Liver (tissue), 9 donors: ENCODE measurements around the gene RRP12. TPM values are rescaled to one million over a fixed set of nuclear protein-coding genes. Genes with fewer than 3 reads are reported as not detected.
A peak's percentile ranks its signal among the peaks of the same experiment; 100 is the strongest.
"Not testable (repeated sequence)": the region's sequence is repeated elsewhere in the genome, so short reads cannot be mapped to it uniquely, and the experiment has no call there.

ENCODE experiments used
- DNase-seq: peaks from one replicate; pipeline ENCODE4 v3.0.0-alpha.2; 2017; ENCODE audit warnings: low spot score
- H3K27ac ChIP-seq, 2 donors: one replicate each; pipeline ENCODE4 v1.7.0; 2013; ENCODE audit warnings: inconsistent platforms in 2 of 2, low read length in 2 of 2, control low read depth in 1 of 2, low read depth in 1 of 2, mild to moderate bottlenecking in 1 of 2
- H3K27me3 ChIP-seq, 4 donors: one replicate each; pipeline versions ENCODE4 v1.6.1 to v1.7.0; 2013; ENCODE audit warnings: low read length in 3 of 4, inconsistent platforms in 1 of 4, mild to moderate bottlenecking in 1 of 4, moderate library complexity in 1 of 4; ENCODE audit not compliant: control insufficient read depth in 4 of 4, insufficient read depth in 4 of 4
- H3K36me3 ChIP-seq, 4 donors: one replicate each; pipeline versions ENCODE4 v1.6.1 to v1.7.0; 2013; ENCODE audit warnings: low read length in 3 of 4, mild to moderate bottlenecking in 3 of 4, low read depth in 1 of 4, moderate library complexity in 1 of 4; ENCODE audit not compliant: control insufficient read depth in 4 of 4, insufficient read depth in 3 of 4
- H3K4me1 ChIP-seq, 4 donors: one replicate each; pipeline versions ENCODE4 v1.6.1 to v1.7.0; 2013; ENCODE audit warnings: low read length in 3 of 4, mild to moderate bottlenecking in 3 of 4, moderate library complexity in 1 of 4; ENCODE audit not compliant: control insufficient read depth in 4 of 4, insufficient read depth in 4 of 4
- H3K4me3 ChIP-seq, 3 donors: one replicate each; pipeline versions ENCODE4 v1.6.1 to v1.7.0; 2013; ENCODE audit warnings: low read length in 3 of 3, control low read depth in 1 of 3, low read depth in 1 of 3, mild to moderate bottlenecking in 1 of 3
- H3K9ac ChIP-seq, 2 donors: one replicate each; pipeline ENCODE4 v1.7.0; 2013; ENCODE audit warnings: low read length in 2 of 2, mild to moderate bottlenecking in 2 of 2, moderate library complexity in 2 of 2, control low read depth in 1 of 2, low read depth in 1 of 2
- H3K9me3 ChIP-seq, 4 donors: one replicate each; pipeline versions ENCODE4 v1.6.1 to v1.7.0; 2013; ENCODE audit warnings: low read length in 3 of 4; ENCODE audit not compliant: control insufficient read depth in 4 of 4
- EGR1 ChIP-seq, 2 donors: IDR thresholded peaks; 2 replicates each; pipeline ENCODE4 v1.6.1; 2016 to 2018; ENCODE audit warnings: antibody characterized with exemption in 2 of 2, low read depth in 2 of 2
- FOXA1 ChIP-seq: IDR thresholded peaks from 2 replicates; pipeline ENCODE4 v1.6.1; 2016; ENCODE audit warnings: antibody characterized with exemption
- GABPA ChIP-seq, 2 donors: IDR thresholded peaks in 1 of 2; conservative IDR thresholded peaks in 1 of 2; 2 replicates each; pipeline ENCODE4 v1.6.1; 2016; ENCODE audit warnings: antibody characterized with exemption in 2 of 2, mild to moderate bottlenecking in 1 of 2, moderate library complexity in 1 of 2
- JUND ChIP-seq, 2 donors: IDR thresholded peaks; 2 replicates each; pipeline ENCODE4 v1.6.1; 2016; ENCODE audit warnings: antibody characterized with exemption in 2 of 2
- RAD21 ChIP-seq, 2 donors: IDR thresholded peaks; 2 replicates each; pipeline ENCODE4 v1.6.1; 2016; ENCODE audit warnings: antibody characterized with exemption in 2 of 2, mild to moderate bottlenecking in 2 of 2
- RXRA ChIP-seq, 2 donors: IDR thresholded peaks; 2 replicates each; pipeline ENCODE4 v1.6.1; 2017 to 2018; ENCODE audit warnings: antibody characterized with exemption in 2 of 2, mild to moderate bottlenecking in 1 of 2
- SP1 ChIP-seq: IDR thresholded peaks from 2 replicates; pipeline ENCODE4 v1.6.1; 2018; ENCODE audit warnings: antibody characterized with exemption, mild to moderate bottlenecking
- TAF1 ChIP-seq: conservative IDR thresholded peaks from 2 replicates; pipeline ENCODE4 v1.6.1; 2016; ENCODE audit warnings: antibody characterized with exemption, mild to moderate bottlenecking
- YY1 ChIP-seq: IDR thresholded peaks from 2 replicates; pipeline ENCODE4 v1.6.1; 2016; ENCODE audit warnings: antibody characterized with exemption, mild to moderate bottlenecking
- WGBS: extraction: QIAGEN DNeasy Blood & Tissue Kit; methylation state at CpG from one replicate; pipeline ENCODE4 v1.1.7; 2013; 5-methylcytosine and 5-hydroxymethylcytosine counted together
- polyA plus RNA-seq, 2 donors: library from polyadenylated mRNA; stranded (reverse) in 1 of 2; unstranded in 1 of 2; fragments of 200-250 nt in 1 of 2; fragments of >200 nt in 1 of 2; fragmentation: Nextera tagmentation in 1 of 2; extraction: Ambion mirVana in 1 of 2; gene quantifications; one replicate each; pipeline versions ENCODE4 v1.2.1 to v1.2.3, GENCODE V29; 2013 to 2015
- total RNA-seq, 2 donors: library from RNA; depleted of rRNA; stranded (reverse); fragments of >200 nt; gene quantifications; one replicate each; pipeline ENCODE4 v1.2.3, GENCODE V29; 2014
- TF ChIP-seq, protein P1 (sequence below): fragments of 150-350 bp; IDR thresholded peaks from 2 replicates; pipeline ENCODE4 v1.5.1; 2017; ENCODE audit warnings: improper control_type of control experiment, low read depth, low read length; ENCODE audit not compliant: missing input control
- TF ChIP-seq, protein P2 (sequence below): IDR thresholded peaks from 2 replicates; pipeline ENCODE4 v1.6.1; 2016; ENCODE audit warnings: antibody characterized with exemption, mild to moderate bottlenecking
- TF ChIP-seq, protein P3 (sequence below): IDR thresholded peaks from 2 replicates; pipeline ENCODE4 v1.6.1; 2016; ENCODE audit warnings: antibody characterized with exemption
- donor health status: healthy.
- donor health status: healthy.
- donor health status: healthy.
- donor health status: healthy.
- donor health status: healthy.

Gene RRP12
- total and polyA plus RNA-seq, 4 donors: 5.7 to 9.6 (median 6.9) TPM

DNA sequence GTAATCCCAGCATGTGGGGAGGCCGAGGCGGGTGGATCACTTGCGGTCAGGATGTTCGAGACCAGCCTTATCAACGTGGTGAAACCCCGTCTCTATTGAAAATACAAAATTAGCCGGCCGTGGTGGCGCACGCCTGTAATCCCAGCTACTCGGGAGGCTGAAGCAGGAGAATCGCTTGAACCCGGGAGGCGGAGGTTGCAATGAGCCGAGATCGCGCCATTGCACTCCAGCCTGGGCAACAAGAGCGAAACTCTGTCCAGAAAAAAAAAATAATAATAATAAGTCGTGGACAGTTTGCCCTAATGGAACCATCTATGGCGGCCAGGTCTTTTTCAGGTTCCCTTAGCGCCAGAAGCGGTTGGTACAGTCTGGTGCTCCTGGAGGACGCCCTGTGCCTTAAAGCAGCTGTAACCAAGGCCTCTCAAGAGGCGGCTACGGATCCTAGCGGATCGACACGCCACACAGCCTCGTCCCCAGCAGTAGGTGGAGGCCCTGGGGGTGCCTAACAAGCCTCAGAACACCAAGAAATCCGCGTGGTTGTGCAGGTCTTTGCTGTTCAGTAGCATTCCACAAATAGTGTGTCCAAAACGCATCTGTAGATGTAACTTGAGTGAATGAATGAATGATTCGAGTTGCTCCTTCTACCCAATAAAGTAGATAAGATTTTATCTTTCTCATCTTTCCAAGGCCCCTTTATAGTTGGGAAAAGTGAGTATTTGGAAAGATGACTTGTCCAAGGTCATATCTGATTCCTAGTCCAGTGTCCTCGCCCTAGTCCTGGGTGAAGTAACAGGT lies 25.8 kb upstream of the RRP12 start (continued):
- TF ChIP-seq EGR1 (IDR thresholded peaks at IDR 0.05; ENCODE audit: low read depth in 2 of 2): no peak
- no peak for TF ChIP-seq RAD21 (IDR thresholded peaks at IDR 0.05)

DNA sequence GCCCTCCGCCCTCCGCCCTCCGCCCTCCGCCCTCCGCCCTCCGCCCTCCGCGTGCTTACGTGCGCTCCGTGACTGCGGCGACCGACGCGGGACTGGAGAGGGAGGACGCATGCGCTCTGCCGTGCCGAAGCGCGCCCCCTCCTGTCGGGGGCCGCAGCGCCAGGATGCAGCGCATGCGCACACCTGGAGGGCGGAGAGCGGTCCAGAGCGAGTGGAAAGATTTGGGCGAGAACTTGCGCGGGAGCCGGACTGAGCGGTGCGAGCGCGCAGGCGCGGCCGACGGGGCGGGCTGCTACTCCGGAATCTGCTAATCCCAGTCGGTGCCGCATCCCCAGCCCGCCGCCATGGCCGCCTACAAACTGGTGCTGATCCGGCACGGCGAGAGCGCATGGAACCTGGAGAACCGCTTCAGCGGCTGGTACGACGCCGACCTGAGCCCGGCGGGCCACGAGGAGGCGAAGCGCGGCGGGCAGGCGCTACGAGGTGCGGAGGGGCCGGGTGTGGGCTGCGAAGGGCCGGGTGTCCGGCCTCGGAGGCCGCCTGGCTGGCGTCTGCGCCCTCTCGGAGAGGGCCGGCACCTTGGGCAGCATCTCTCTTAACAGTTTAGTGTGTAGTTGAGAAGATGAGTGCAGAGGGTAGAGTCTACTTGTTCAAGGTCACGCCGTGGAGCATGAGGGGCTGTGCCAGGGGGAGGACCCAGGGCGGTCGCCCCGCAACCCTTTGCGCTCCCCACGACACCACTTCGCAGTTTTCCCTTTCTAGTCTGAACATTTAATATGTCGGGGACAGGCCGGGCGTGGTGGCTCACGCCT lies 25.0 kb upstream of the RRP12 start, which contains the start of gene PGAM1:
TSS of gene PGAM1 (plus strand) at position 228 of the 812 bp plus-strand sequence. CDS start at position 345, 117 bp downstream.
- Histone ChIP-seq H3K27ac (peak within 1 kb of the TSS; percentile 90 to 93), H3K4me3 (peak within 1 kb of the TSS; percentile 91 to 98 (median 96)), H3K9me3 (no peaks in the 10 kb centered on the region), H3K4me1 (peaks cover 2 to 20% (median 13%) of the 10 kb centered on the region in 4 donors), H3K9ac (peak within 1 kb of the TSS; percentile 83 to 89), H3K36me3 (peaks cover 2 to 14% (median 7%) of the 10 kb centered on the region in 4 donors), H3K27me3 (no peaks in the 10 kb centered on the region)
- peak; percentile 92 for DNase-seq
- WGBS: 2% methylated on average over 88 of the region's 90 CpGs
- TF ChIP-seq, protein P1, sequence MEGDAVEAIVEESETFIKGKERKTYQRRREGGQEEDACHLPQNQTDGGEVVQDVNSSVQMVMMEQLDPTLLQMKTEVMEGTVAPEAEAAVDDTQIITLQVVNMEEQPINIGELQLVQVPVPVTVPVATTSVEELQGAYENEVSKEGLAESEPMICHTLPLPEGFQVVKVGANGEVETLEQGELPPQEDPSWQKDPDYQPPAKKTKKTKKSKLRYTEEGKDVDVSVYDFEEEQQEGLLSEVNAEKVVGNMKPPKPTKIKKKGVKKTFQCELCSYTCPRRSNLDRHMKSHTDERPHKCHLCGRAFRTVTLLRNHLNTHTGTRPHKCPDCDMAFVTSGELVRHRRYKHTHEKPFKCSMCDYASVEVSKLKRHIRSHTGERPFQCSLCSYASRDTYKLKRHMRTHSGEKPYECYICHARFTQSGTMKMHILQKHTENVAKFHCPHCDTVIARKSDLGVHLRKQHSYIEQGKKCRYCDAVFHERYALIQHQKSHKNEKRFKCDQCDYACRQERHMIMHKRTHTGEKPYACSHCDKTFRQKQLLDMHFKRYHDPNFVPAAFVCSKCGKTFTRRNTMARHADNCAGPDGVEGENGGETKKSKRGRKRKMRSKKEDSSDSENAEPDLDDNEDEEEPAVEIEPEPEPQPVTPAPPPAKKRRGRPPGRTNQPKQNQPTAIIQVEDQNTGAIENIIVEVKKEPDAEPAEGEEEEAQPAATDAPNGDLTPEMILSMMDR: peak; percentile 70
- TF ChIP-seq EGR1 (IDR thresholded peaks at IDR 0.05; ENCODE audit: low read depth in 2 of 2): peak in 1 of 2 donors; percentile 62
- TF ChIP-seq, protein P2, sequence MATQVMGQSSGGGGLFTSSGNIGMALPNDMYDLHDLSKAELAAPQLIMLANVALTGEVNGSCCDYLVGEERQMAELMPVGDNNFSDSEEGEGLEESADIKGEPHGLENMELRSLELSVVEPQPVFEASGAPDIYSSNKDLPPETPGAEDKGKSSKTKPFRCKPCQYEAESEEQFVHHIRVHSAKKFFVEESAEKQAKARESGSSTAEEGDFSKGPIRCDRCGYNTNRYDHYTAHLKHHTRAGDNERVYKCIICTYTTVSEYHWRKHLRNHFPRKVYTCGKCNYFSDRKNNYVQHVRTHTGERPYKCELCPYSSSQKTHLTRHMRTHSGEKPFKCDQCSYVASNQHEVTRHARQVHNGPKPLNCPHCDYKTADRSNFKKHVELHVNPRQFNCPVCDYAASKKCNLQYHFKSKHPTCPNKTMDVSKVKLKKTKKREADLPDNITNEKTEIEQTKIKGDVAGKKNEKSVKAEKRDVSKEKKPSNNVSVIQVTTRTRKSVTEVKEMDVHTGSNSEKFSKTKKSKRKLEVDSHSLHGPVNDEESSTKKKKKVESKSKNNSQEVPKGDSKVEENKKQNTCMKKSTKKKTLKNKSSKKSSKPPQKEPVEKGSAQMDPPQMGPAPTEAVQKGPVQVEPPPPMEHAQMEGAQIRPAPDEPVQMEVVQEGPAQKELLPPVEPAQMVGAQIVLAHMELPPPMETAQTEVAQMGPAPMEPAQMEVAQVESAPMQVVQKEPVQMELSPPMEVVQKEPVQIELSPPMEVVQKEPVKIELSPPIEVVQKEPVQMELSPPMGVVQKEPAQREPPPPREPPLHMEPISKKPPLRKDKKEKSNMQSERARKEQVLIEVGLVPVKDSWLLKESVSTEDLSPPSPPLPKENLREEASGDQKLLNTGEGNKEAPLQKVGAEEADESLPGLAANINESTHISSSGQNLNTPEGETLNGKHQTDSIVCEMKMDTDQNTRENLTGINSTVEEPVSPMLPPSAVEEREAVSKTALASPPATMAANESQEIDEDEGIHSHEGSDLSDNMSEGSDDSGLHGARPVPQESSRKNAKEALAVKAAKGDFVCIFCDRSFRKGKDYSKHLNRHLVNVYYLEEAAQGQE: peak; percentile 53
- TF ChIP-seq FOXA1: no peak
- no peak for TF ChIP-seq JUND (IDR thresholded peaks at IDR 0.05)
- TF ChIP-seq TAF1: no peak
- TF ChIP-seq, protein P3, sequence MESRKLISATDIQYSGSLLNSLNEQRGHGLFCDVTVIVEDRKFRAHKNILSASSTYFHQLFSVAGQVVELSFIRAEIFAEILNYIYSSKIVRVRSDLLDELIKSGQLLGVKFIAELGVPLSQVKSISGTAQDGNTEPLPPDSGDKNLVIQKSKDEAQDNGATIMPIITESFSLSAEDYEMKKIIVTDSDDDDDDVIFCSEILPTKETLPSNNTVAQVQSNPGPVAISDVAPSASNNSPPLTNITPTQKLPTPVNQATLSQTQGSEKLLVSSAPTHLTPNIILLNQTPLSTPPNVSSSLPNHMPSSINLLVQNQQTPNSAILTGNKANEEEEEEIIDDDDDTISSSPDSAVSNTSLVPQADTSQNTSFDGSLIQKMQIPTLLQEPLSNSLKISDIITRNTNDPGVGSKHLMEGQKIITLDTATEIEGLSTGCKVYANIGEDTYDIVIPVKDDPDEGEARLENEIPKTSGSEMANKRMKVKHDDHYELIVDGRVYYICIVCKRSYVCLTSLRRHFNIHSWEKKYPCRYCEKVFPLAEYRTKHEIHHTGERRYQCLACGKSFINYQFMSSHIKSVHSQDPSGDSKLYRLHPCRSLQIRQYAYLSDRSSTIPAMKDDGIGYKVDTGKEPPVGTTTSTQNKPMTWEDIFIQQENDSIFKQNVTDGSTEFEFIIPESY: peak; percentile 79
- peak; percentile 39 for TF ChIP-seq SP1
- peak; percentile 78 for TF ChIP-seq YY1
- no peak for TF ChIP-seq RXRA (IDR thresholded peaks at IDR 0.05)
- TF ChIP-seq GABPA (IDR thresholded peaks at IDR 0.05 in 1 of 2, conservative IDR thresholded peaks at IDR 0.05 in 1 of 2): no peak

DNA sequence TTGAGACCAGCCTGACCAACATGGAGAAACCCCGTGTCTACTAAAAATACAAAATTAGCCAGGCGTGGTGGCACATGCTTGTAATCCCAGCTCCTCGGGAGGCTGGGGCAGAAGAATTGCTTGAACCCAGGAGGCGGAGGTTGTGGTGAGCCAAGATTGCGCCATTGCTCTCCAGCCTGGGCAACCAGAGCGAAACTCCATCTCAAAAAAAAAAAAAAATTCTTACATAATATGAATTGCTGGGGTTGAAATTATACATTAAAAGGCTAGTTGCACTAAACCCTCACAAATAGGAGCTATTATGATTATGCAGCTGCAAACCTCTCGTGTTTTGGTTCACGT lies 22.6 kb upstream of the RRP12 start:
- H3K4me3 ChIP-seq, H3K9me3 ChIP-seq, H3K9ac ChIP-seq, DNase-seq, H3K36me3 ChIP-seq, H3K27me3 ChIP-seq, H3K27ac ChIP-seq: not testable (repeated sequence)
- H3K4me1 ChIP-seq: peaks cover 2 to 18% (median 12%) of the 10 kb centered on the region in 4 donors
- WGBS: 85% methylated on average over 8 of the region's 8 CpGs
